K562 (cell line): ENCODE data around the gene MAP3K12. TPM values are rescaled to one million over a fixed set of nuclear protein-coding genes. Genes with fewer than 3 reads are reported as not detected.

Experiments used
- DMBX1 ChIP-seq: fragments of 250-450 bp; sonication (Bioruptor Pico); IDR thresholded peaks from 2 replicates; pipeline ENCODE4 v1.8.0; 2022; ENCODE audit warnings: inconsistent platforms, mild to moderate bottlenecking, moderate library complexity, borderline replicate concordance
- ETS1 ChIP-seq: conservative IDR thresholded peaks from 2 replicates; pipeline ENCODE4 v1.6.1; 2011; ENCODE audit warnings: low read depth, mild to moderate bottlenecking, low read length; ENCODE audit not compliant: control insufficient read depth
- MLLT1 ChIP-seq, 2 experiments: fragments of 450-650 bp; IDR thresholded peaks; 2 replicates each; pipeline ENCODE4 v1.6.1; 2016
- PYGO2 ChIP-seq: fragments of 450-650 bp; IDR thresholded peaks from 2 replicates; pipeline ENCODE4 v1.6.1; 2016; ENCODE audit warnings: mild to moderate bottlenecking, missing genetic modification characterization, moderate library complexity, missing compliant biosample characterization
- ZNF12 ChIP-seq: sonication (generic); formaldehyde crosslinking; IDR thresholded peaks from 2 replicates; pipeline ENCODE4 v1.4.0; 2020; ENCODE audit warnings: mild to moderate bottlenecking, missing genetic modification reagents
- ZNF311 ChIP-seq: fragments of 250-450 bp; sonication (Bioruptor Pico); IDR thresholded peaks from 2 replicates; pipeline ENCODE4 v1.4.0; 2020; ENCODE audit warnings: mild to moderate bottlenecking, moderate library complexity
- ZNF639 ChIP-seq, 2 experiments: fragments of 200-800 bp in 1 of 2; sonication (Bioruptor generic) in 1 of 2; sonication (generic) in 1 of 2; formaldehyde crosslinking in 1 of 2; IDR thresholded peaks in 1 of 2; conservative IDR thresholded peaks in 1 of 2; 2 replicates each; pipeline versions ENCODE4 v1.5.0 to v1.6.1; 2016 to 2020; ENCODE audit warnings: missing compliant biosample characterization in 1 of 2, missing genetic modification characterization in 1 of 2, missing genetic modification reagents in 1 of 2
- polyA plus RNA-seq, 8 experiments: library from polyadenylated mRNA; depleted of rRNA in 4 of 8; stranded (reverse) in 5 of 8; unstranded in 3 of 8; fragments of >200 nt; fragmentation: Nextera tagmentation in 2 of 8; fragmentation: Illumina TruSeq in 1 of 8; extraction: Ambion mirVana in 2 of 8; extraction: Trizol in 1 of 8; gene quantifications; 2 replicates each; pipeline versions ENCODE4 v1.2.1 to v1.2.3, GENCODE V29; 2011 to 2014; ENCODE audit warnings: inconsistent platforms in 1 of 8, missing spikeins in 1 of 8
- total RNA-seq, 7 experiments: library from RNA; depleted of rRNA in 6 of 7; stranded (reverse); fragments of >200 nt in 6 of 7; fragmentation: Illumina TruSeq in 2 of 7; extraction: Trizol in 2 of 7; gene quantifications; 2 replicates each; pipeline versions ENCODE4 v1.2.1 to v1.2.3, GENCODE V29; 2011 to 2021; ENCODE audit warnings: low replicate concordance in 1 of 7
- TF ChIP-seq, protein P1 (sequence below): fragments of 250-450 bp; sonication (Bioruptor Pico); IDR thresholded peaks from 2 replicates; pipeline ENCODE4 v1.4.0; 2020; ENCODE audit warnings: mild to moderate bottlenecking, moderate library complexity
- TF ChIP-seq, protein P2 (sequence below): sonication (generic); formaldehyde crosslinking; IDR thresholded peaks from 2 replicates; pipeline ENCODE4 v1.8.0; 2023; ENCODE audit warnings: mild to moderate bottlenecking, missing genetic modification reagents
- TF ChIP-seq, protein P3 (sequence below): sonication (generic); formaldehyde crosslinking; IDR thresholded peaks from 2 replicates; pipeline ENCODE4 v1.9.0; 2022; ENCODE audit warnings: mild to moderate bottlenecking, missing genetic modification reagents

MAP3K12 gene
- total and polyA plus RNA-seq, 9 of the 15 experiments (the other 6 are each of a cell fraction or from before 2014, with no cell fraction given): 0.10 to 2.4 (median 1.6) TPM

DNA sequence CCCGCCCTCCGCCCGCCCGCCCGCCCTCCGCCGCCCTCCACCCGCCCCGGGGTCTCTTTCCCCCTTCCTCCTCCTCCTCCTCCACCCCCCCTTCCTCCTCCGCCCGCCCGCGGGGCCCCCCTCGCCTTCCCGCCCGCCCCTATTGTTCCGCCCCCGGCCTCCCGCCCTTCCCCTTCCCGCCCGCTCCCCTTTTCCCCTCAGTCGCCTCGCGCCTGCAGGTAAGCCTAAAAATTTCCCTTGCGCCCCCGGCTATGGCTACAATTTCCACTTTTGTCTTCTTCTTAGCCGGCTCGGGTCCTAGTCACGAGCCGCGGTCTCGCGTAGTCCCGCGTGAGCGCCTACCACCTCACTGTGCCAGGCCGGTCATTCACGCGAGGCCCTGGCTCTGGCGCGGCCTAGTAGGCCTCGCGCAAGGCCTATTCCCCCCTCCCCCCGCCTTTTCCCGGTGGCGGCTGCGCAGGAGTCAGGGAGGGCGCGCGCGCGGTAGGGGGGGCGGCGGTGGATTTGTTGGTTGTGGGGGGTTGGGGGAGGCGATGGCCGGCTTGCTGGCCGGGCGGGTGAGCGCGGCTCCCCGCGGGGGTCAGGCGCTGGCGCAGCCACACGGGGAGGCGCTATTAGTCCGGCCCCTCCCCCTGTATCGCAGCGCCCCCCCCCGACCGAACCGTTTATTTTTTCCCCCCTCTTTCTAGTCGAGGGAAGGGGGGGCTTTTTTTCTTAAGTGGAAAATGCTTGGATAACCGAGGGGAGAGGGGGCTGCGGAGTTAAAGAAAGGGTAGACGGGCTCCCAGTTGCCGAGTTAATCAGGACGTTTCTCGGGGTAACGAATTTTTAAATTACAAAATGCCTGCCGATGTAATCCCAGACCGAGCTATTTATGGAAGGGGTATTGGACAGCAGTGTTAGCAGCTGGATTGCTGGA is 46.8 kb downstream of the MAP3K12 start (continued):
- TF ChIP-seq ETS1 (peak; percentile 25; the same call in 1 of the 2 replicates), MLLT1 (IDR thresholded peaks at IDR 0.05) (peak; percentile 71 to 74; a peak in 2 of 4 replicates), ZNF311 (no peak), ZNF12 (CRISPR knock-in tag) (peak; percentile 79; the same call in 1 of the 2 replicates), DMBX1 (CRISPR knock-in tag) (0 out of 2 replicates have a peak, but pooled peaks have one; percentile 11), ZNF639 (CRISPR knock-in tag; conservative IDR thresholded peaks at IDR 0.05 in 1 of 2, IDR thresholded peaks at IDR 0.05 in 1 of 2) (peak; percentile 90 to 93; a peak in 3 of 4 replicates), PYGO2 (tag) (no peak)
- TF ChIP-seq, protein P1, sequence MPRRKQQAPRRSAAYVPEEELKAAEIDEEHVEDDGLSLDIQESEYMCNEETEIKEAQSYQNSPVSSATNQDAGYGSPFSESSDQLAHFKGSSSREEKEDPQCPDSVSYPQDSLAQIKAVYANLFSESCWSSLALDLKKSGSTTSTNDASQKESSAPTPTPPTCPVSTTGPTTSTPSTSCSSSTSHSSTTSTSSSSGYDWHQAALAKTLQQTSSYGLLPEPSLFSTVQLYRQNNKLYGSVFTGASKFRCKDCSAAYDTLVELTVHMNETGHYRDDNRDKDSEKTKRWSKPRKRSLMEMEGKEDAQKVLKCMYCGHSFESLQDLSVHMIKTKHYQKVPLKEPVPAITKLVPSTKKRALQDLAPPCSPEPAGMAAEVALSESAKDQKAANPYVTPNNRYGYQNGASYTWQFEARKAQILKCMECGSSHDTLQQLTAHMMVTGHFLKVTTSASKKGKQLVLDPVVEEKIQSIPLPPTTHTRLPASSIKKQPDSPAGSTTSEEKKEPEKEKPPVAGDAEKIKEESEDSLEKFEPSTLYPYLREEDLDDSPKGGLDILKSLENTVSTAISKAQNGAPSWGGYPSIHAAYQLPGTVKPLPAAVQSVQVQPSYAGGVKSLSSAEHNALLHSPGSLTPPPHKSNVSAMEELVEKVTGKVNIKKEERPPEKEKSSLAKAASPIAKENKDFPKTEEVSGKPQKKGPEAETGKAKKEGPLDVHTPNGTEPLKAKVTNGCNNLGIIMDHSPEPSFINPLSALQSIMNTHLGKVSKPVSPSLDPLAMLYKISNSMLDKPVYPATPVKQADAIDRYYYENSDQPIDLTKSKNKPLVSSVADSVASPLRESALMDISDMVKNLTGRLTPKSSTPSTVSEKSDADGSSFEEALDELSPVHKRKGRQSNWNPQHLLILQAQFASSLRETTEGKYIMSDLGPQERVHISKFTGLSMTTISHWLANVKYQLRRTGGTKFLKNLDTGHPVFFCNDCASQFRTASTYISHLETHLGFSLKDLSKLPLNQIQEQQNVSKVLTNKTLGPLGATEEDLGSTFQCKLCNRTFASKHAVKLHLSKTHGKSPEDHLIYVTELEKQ (CRISPR knock-in tag): 0 out of 2 replicates have a peak, but pooled peaks have one; percentile 34
- TF ChIP-seq, protein P2, sequence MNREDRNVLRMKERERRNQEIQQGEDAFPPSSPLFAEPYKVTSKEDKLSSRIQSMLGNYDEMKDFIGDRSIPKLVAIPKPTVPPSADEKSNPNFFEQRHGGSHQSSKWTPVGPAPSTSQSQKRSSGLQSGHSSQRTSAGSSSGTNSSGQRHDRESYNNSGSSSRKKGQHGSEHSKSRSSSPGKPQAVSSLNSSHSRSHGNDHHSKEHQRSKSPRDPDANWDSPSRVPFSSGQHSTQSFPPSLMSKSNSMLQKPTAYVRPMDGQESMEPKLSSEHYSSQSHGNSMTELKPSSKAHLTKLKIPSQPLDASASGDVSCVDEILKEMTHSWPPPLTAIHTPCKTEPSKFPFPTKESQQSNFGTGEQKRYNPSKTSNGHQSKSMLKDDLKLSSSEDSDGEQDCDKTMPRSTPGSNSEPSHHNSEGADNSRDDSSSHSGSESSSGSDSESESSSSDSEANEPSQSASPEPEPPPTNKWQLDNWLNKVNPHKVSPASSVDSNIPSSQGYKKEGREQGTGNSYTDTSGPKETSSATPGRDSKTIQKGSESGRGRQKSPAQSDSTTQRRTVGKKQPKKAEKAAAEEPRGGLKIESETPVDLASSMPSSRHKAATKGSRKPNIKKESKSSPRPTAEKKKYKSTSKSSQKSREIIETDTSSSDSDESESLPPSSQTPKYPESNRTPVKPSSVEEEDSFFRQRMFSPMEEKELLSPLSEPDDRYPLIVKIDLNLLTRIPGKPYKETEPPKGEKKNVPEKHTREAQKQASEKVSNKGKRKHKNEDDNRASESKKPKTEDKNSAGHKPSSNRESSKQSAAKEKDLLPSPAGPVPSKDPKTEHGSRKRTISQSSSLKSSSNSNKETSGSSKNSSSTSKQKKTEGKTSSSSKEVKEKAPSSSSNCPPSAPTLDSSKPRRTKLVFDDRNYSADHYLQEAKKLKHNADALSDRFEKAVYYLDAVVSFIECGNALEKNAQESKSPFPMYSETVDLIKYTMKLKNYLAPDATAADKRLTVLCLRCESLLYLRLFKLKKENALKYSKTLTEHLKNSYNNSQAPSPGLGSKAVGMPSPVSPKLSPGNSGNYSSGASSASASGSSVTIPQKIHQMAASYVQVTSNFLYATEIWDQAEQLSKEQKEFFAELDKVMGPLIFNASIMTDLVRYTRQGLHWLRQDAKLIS (CRISPR knock-in tag): peak; percentile 95
- TF ChIP-seq, protein P3, sequence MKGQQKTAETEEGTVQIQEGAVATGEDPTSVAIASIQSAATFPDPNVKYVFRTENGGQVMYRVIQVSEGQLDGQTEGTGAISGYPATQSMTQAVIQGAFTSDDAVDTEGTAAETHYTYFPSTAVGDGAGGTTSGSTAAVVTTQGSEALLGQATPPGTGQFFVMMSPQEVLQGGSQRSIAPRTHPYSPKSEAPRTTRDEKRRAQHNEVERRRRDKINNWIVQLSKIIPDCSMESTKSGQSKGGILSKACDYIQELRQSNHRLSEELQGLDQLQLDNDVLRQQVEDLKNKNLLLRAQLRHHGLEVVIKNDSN: 0 out of 2 replicates have a peak, but pooled peaks have one; percentile 4
